Measurements from ENCODE around the gene FIZ1.

The FIZ1 gene, protein sequence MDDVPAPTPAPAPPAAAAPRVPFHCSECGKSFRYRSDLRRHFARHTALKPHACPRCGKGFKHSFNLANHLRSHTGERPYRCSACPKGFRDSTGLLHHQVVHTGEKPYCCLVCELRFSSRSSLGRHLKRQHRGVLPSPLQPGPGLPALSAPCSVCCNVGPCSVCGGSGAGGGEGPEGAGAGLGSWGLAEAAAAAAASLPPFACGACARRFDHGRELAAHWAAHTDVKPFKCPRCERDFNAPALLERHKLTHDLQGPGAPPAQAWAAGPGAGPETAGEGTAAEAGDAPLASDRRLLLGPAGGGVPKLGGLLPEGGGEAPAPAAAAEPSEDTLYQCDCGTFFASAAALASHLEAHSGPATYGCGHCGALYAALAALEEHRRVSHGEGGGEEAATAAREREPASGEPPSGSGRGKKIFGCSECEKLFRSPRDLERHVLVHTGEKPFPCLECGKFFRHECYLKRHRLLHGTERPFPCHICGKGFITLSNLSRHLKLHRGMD

DNA sequence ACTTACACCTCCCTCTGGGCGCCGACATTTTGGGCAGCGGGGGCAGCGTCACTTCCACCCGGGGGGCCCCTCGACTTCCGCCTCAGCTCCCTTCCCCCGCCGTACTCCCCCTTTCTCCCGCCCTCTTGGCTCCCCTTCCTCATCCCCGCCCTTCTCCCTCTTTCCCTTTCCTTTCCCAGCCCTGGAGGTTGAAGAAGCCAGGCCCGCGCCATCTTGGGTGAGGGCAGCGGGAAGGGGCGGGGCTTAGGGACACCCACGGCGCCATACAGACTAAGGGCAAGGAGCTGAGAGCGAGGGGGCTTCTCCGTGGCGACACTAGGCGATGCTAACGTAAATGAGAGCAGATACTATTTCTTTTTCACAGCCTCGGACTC is at the start of gene FIZ1:
TSS of gene FIZ1 (minus strand) at position 50 of the 374 bp plus-strand sequence. CDS start 1,652 bp downstream, outside the sequence.
- DNase-seq (ENCODE audit: low spot score) = peak; percentile 92

DNA sequence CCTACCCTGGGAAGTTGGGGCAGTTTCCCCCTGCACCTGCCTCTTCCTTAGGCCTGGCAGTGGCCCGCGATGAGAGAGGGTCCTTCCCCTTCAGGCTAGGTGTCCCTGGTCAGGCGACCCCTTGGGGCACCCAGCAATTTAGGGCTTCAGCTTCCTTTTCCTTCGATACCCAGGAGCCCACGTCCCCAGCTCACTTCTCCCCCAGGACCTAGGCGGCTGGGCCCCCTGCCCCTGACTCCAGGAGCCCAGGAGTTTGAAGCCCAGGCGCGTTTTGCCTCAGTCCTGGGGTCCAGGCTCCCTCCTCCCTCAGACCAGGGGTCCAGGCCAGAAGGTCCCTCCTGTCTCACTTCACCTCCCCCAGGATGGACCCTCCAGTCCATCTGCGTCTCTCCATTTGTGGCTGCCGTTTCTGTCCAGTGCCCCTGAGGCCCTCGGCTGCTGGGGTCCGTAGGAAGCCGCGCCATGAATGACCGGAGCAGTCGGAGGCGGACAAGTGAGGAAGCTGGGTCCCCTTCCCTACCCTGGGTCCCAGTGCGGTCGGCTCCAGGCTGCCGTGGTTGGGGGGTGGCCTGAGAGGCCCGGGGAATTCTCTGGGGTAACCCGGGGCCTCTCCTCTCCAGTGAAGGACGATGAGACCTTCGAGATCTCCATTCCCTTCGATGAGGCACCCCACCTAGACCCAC is 49.4 kb upstream of the FIZ1 start:
- no peak for DNase-seq (ENCODE audit: low spot score)

DNA sequence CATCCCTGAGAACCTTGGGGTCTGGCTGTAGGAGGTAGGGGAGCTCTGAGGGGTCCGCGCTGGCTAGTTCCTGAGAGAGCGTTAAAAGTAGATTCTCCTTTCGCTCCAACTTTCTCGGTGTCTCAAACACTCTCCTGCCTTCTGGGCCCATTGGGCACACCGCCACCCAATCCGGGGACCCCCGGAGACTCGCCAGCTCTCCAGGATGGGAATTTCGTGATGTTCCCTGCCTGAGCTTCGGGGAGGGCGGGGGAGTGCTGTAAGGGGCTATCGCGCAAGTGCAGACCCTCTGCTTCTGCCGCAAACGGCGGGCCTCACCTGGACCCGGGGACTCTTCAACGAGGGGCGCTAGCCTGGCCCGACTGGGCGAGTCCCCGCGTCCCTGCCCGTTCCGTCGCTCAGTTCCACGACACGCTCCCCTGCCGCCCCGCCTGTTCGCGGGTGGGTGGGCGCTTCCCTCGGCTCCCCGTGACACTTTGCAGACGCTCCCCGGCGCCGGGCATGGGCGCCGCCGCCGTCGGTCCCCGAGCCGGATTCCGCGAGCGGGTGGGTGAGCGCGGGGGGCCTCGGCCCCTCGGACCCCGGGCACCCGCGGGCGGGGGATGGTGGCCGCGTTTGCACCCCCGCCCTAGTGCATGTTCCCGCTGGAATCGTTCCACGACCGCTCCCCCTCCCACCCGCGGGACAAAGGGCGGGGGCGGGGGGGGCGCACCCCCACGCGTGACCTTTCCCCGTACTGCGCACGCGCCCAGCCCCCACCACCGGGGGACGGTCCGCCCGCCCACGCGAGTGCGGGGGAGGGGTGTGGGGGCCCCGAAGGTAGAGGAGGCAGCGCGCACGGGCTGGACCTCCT is 48.6 kb upstream of the FIZ1 start, which contains the start of gene CCDC106:
TSS of gene CCDC106 (plus strand) at position 481 of the 853 bp plus-strand sequence. CDS start 835 bp downstream, outside the sequence.
- DNase-seq (ENCODE audit: low spot score) = peak; percentile 87

DNA sequence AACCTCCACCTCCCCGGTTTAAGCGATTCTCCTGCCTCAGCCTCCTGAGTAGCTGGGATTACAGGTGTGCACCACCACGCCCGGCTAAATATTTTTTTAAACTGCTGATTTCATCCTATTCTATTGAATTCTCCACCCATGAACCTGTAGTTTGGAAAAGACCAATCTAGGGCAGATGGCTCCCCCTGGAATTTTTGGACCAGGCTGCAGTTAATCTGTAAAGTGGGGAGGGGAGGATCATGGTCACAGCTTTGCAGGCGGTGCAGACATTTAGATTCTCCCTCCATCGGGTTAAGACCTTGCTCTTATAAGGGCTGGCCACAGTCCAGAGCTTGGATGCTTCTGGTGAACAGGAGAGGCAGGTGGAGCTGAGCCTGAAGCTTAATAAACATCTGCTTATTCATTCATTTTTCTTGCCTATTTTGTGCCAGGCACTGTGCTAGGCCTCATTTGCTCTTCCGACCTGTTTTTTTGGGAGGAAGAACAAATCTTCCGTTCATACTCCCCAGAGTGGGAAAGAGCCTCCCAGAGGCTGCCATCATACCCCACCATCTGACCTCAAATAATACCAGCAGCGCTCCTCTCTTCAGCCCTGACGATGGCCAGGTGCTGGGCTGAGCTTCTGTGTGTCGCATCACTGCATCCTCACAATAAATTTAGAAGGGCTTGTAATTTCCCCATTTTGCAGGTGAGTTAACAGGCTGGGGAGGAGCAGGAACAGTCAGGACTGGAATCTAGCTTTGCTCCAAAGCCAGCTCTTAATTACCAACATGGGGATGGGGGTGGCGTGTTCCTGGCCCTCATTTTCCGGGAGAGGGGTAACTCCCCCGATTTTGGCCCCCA is 47.8 kb upstream of the FIZ1 start:
- no peak for DNase-seq (ENCODE audit: low spot score)

DNA sequence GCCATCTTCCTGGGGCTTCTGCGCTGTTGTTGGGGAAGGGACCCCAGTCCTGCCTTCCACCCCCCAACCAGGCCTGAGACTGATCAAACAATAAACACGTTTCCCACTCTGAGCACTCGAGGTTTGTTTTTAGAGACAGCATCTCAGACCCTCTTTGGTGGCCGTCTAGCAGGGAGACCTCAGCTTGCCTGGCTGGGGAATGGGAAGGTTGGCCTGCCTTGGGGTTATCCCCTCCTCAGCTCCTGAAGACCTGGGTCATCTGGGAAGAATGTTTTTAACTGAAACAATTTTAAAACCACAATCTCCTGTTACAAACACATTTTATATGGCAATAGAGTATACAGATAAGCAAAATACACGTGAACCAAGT is 46.2 kb upstream of the FIZ1 start:
- no peak for DNase-seq (ENCODE audit: low spot score)

DNA sequence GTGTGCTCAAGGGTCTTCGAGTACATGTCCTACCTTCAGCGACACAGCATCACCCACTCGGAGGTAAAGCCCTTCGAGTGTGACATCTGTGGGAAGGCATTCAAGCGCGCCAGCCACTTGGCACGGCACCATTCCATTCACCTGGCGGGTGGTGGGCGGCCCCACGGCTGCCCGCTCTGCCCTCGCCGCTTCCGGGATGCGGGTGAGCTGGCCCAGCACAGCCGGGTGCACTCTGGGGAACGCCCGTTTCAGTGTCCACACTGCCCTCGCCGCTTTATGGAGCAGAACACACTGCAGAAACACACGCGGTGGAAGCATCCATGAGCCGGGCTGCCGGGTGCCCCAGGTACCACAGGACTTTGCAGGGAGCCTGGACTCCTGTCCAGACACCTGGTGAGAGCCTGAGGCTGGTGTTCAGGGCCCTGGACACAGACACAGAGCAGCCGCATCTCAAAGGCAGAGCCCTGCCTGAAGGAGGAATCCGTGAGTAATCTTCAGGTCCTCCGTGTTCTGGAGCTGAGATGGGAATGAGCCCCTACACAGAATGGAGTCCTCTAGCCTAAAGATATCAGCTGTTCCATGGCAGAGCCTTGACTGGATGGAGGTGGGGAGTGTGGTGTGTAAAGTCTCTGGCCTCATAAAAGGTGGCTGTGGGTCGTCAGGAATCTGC is 45.7 kb upstream of the FIZ1 start:
- DNase-seq (ENCODE audit: low spot score) = no peak

DNA sequence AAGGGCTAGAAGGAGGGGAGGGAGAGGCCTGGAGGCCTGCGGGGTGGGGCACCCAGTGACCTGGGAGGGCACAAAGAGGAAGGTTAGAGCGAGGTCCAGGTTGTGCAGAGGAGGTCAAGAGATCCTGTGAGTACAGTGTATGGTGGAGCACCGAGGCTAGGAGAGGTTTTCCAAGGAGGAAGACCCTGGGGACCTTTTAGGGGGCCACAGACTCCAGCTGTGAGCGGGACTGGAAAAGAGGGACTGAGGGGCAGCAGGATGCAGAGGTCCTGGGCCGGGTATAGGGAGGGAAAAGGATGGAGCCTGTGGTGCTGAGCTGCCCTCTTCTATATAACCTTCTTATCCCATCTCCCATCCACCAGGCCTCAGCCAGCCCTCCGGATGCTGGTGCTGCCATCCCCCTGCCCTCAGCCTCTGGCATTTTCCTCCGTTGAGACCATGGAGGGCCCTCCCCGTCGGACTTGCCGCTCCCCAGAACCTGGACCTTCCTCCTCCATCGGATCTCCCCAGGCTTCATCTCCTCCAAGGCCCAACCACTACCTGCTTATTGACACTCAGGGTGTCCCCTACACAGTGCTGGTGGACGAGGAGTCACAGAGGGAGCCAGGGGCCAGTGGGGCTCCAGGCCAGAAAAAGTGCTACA is 45.0 kb upstream of the FIZ1 start:
- no peak for DNase-seq (ENCODE audit: low spot score)

DNA sequence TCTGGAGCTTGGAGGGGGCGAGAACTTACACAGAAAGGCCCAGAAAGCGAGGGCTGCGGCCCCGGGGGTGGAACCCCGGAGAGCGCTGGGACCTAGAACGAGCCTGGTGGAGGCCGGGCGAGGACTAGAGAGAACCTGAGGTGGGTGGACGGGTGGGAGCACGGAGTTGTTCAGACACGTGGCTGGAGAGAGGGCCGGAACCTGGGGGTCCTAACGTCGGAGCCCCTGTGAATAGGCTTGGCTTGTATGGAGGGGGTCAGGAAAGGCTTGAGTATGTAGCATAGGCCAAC is 44.5 kb upstream of the FIZ1 start:
- DNase-seq (ENCODE audit: low spot score) = no peak

DNA sequence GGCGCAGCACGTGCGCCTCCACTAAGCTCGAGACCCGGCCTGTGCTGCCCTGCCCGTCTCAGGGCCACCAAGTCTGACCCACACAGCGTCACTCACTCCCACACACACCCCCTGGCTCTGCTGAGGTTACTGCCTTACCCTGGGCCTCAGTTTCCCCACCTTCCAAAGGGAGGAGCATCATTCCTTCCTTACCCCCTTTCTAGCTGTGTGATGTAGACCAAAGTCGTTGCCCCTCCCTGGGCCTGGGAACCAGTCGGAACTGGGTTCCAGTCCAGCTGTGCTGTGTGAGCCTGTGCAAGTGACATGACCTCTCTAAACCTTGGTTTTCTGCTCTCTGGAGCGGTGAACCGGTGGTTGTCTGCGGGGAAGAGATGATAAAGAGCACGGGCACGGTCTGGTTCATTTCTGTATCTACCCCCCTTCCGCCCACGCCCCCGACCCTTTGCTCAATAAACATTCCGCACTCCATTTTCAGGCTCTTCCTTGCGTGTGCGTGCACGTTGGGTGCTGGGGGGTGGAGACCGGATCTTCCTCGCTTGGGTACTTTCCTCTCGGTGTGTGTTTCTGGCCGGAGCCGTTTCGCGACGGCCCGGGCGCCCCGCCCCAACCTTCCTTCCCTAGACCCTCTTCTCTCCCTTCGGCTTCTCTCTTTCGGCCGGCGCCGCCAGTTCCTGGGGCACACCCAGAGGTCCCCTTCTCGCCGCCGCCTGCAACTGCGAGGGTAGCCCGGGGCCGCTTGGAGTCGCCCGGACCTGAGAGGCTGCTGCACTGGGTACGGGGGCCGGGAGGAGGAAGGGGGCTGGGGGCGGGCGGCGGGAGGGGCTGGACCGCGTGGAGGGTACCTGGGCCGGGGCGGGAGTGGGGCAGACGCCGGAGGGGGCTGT is 43.9 kb upstream of the FIZ1 start, which contains the start of gene ZNF581:
TSS of gene ZNF581 (plus strand) at position 647 of the 884 bp plus-strand sequence. CDS start 923 bp downstream, outside the sequence.
- DNase-seq (ENCODE audit: low spot score) = peak; percentile 94

DNA sequence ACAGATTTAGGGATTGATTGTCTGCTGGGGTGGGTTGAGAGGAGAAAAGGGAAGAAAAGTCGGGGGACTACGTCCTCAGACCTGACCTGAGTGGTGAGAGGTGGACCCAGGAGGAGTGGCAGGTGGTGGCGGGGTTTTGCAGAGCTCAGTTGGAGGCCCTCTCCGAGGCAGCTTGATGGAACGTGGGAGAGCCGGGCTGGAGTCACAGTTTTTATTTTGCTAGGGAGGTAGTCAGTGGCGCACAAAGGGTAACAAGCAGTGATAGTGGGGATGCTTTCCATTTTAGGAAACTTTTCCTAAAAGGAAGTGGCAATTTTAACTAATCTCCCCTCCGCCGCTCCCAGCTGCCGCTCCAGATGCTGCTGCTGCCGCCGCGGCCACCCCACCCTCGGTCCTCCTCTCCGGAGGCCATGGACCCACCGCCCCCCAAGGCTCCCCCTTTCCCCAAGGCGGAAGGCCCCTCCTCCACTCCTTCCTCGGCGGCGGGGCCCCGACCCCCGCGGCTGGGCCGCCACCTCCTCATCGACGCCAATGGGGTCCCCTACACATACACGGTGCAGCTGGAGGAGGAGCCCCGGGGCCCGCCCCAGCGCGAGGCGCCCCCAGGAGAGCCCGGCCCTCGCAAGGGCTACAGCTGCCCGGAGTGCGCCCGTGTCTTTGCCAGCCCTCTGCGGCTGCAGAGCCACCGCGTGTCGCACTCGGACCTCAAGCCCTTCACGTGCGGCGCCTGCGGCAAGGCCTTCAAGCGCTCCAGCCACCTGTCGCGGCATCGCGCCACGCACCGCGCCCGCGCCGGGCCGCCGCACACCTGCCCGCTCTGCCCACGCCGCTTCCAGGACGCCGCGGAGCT is 43.1 kb upstream of the FIZ1 start:
- DNase-seq (ENCODE audit: low spot score) = no peak

DNA sequence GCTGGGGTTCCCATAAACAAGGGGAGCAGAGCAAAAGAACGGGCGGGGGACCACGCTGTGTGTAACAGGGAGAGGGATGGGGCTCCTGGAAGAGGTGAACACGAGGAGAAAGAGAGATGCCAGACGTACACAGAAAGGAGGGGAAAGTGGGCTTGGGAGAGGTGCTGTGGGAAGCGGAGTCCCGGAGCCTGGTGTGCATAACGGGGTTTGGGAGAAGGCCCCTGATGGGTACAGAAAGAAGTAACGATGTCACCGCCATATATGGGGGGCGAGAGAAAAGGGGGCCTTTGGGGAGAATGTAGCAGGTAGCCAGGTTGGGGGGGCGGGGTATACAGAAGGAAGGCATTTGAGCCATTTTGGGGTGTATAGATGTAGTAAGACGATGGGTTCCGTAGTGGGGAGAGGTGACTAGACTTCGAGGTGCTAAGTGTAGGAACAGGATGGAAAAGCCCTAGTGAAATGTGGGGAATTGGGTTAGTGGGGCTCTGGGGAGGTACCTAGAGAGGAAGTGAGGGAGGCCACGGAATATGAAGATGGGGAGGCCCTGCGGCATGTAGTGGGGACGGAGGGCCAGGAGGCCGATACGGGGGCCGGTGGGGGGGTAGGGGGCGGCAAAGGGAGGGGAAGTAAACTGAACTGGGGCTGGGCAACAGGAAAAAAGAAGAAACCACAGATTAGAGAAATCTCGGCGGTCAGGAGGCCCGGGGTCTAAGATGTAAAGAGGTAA is 42.3 kb upstream of the FIZ1 start:
- DNase-seq (ENCODE audit: low spot score) = no peak

DNA sequence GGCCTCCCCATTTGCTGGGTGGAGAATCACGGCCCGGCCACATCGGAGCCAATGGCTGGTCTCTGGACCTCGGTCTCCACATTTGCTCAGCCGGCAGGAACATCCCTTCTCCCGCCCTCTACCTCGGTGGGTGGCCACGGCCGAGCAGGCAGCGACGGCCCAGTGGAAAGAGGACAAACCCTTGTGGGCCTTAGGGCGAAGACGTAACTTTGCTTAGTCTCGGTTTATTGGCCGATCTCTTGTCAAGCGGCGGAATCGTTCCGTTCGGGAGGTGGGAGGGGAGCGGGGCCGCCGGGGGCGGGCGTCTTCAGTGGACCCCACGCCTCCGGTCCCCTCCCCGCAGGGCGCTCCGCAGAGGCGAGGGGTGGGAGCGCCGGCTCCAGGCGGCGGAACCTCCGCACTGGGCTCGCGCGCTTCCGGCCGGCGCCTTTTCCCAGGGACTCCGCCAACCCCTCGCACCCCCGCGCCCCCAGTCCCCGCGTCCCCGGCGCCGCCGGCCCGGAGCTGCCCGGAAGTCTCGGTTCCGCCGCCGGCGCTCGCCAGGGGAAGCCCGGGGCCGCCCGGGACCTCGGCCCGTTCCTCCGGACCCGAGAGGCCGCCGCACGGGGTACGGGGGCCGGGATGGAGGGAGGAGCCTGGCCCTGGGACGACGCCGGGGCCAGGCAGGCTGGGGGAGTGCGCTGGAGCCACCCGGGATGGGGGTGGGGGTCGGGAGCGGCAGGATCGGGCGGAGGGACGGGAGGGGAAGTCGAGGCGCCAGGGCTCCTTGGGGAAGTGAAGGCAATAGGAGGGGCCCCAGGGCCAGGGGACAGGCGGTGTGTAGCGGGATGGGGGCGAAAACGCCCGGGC is 41.5 kb upstream of the FIZ1 start, which contains the start of gene ZNF580:
TSS of gene ZNF580 (plus strand) at position 426 of the 849 bp plus-strand sequence. CDS start 1,507 bp downstream, outside the sequence.
- DNase-seq (ENCODE audit: low spot score) = no peak

DNA sequence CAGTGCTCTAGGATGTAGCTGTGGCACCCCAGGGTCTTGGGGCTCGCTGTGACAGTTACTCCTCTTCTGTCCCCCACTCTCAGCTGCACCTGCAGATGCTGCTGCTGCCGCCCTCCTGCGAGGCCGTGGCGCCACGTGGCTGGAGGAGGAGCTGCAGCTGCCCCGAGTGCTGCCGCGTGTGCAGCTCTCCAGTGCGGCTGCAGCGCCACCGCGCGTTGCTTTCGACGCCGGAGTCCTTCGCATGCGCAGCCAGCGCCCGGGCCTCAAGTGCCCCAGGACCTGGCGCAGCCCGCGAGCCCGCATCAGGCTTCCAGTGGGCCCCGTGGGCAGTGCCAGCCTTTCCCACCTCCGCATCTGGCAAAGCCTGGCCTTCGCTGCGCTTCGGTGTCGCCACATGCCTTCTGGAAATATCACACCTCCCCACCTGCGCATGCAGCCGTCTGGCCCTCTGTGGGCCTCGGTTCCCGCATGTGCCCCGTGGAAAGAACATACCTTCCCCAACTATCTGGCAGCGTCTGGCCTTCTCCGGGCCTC is 40.8 kb upstream of the FIZ1 start:
- no peak for DNase-seq (ENCODE audit: low spot score)

DNA sequence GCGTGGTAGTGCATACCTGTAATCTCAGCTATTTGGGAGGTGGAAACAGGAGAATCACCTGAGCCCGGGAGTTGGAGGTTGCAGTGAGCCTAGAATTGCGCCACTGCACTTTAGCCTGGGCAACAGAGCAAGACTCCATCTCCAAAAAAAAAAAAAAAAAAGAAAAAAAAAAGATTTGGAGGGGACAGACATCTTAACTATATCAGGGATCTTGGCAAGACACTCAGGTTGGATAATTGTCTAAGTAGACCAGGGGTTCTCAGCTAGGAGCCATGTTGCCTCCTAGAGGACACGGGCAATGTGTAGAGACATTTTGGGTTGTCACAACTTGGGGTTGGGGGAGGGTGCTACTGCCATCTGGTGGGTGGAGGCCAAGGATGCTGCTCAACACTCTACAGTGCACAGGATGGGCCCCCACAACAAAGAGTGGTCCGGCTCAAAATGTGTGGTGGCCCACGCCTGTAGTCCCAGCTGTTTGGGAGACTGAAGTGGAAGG is 39.6 kb upstream of the FIZ1 start:
- no peak for DNase-seq (ENCODE audit: low spot score)

DNA sequence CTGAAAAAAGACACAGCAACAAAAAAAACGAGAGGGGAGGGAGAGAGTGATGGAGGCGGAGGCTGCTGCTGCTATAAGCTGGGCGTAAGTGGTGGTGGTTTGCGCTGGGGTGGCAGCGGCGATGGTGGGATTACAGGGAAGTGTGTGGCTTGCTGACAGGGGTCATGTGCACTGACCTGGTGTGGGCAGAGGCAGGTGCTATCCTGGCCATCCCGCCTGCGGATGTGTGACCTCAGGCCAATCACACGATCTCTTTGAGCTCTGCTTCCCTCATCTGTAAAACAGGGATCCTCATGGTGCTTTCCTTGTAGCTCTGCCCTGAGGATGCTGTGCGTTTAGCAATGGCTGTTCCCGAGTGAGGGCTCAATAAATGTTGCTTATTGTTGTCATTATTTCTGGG is 38.2 kb upstream of the FIZ1 start:
- DNase-seq (ENCODE audit: low spot score) = no peak

DNA sequence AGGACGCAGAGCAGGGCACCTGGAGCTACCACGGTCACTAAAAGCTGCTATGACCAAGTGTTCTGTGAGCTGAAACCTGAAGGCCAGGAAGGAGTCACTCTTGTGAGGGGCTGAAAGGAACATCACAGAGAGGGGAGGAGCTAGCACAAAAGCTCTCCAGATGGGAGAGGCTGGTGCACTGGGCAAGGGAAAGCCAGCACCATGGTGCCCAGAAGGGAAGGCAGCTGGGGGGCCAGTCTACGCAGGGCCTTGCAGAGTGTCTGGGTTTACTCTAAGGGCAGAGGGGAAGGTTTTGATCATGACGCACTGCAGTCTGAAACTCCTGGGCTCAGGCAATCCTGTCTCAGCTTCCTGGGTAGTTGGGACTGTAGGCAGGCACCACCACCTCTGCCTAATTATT is 37.4 kb upstream of the FIZ1 start:
- no peak for DNase-seq (ENCODE audit: low spot score)
